GM18870 (cell line): ENCODE measurements around the gene CPNE8.
A peak's percentile ranks its signal among the peaks of the same experiment; 100 is the strongest.

Source experiments
- ATAC-seq: cut with Tn5 transposase; IDR thresholded peaks from one replicate; pipeline ENCODE4 v1.9.1; 2021; ENCODE audit warnings: moderate library complexity; ENCODE audit not compliant: unreplicated experiment

The CPNE8 gene

DNA sequence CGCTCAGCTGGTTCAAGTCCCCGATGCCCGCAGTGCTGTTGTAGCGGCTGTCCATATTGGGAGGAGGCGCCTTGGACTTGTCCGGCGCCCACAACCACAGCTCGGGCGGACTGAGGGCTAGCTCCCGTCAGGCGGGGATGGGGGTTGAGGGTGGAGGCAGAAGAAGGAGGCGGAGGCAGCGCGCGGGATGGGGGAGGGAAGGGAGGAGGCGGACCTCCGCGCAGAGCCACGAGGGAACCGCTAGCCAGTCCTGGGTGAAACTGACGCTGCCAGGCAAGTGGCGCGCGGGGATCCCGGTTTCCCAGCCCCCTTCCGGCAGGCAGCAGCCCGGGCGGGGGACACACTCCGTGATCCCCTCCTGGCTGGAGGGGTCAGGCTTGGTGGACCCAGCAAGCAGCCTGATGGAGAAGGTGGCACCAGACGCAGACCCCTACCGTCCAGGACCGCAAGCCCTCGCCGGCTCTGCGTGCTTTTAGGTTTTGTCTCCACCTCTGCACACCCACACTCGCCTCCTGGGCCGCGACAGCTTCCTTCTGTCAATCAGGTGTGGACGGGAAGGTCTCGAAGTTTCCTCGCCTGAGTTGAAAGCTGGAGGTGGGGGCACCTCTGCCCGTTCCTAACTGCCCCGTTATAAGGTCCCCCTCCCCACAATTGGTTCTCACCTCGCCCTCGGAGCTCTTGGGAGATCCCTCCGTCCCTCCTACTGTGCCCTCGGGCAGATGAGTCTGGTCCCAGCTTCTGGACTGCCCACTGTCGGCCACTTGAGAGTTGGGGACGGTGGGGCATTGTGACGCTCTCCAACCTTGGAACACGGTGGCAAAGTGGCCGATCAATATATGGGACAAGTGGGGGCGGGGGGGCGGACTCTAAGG lies at the start of gene CPNE8:
Gene CPNE8, minus strand, starts transcription at position 112 of the 872 bp plus-strand sequence. Its CDS starts 57 bp downstream, at position 55.
- peak; percentile 33 for ATAC-seq

GRCh38 chr12:38954238-38954873 lies 49.0 kb upstream of the CPNE8 start:
- ATAC-seq: no peak

DNA sequence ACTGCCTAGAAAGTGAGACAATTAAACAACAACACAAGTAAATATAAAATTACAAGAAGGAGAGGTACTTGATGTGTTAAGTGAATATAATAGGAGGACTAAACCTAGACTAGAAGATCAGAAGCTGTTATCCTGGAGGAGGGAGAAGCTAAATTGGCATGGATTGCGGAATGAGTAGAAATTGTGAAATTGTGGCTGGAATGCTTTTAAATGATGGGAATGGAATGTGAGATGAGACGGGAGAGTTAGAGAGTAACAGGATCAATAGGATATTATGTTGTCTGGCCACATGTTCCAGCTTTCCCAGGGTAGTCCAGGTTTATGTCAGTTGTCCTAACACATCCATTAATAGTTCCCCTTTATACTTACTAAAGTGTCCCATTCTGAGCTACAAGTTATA lies 44.0 kb upstream of the CPNE8 start:
- no peak for ATAC-seq

GRCh38 chr12:38934686-38935085 lies 29.3 kb upstream of the CPNE8 start:
- no peak for ATAC-seq

DNA sequence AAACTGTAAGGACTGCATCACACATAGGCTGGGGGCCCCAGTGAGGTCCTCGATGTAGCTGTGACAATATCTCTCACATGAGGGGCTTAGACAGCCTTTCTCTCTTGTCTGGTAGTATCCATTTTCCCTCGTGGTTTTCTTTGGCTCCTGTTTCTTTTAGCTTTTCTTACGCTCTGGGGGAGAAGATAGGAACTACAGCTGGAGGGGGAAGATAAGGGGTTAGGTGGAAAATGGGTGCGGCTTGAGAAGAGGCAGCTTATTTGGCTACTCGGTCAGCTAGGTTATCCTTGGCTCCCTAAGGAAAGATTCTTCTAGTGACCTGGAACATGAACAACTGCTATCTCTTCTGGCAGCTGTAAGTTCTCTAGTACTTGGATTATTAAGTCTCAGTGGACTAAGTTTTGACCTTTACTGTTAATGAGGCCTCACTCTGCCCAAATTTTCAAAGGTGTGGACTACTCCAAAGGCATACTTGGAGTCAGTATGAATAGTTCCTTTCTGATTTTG lies 28.7 kb upstream of the CPNE8 start:
- ATAC-seq: no peak

DNA sequence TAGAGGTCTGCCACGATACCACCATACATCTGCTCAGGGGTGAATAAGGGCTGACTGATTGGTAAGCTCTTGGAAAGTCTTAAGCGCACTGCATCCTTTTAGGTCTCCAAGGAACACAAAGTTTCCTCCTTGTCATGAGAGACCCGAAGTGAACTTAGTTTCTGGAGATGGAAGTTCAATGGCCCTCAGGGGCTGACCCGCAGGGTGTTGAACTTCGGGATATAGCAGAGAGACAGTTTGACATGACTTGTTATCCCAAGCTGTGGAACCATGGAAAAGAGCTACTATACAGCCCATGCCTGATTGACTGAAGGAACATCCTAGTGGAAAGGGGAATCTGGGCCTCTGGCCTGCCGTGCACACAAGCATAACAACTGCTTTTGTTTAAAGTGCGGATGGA lies 26.9 kb upstream of the CPNE8 start:
- no peak for ATAC-seq

GRCh38 chr12:38931461-38931860 lies 26.1 kb upstream of the CPNE8 start:
- ATAC-seq: no peak

DNA sequence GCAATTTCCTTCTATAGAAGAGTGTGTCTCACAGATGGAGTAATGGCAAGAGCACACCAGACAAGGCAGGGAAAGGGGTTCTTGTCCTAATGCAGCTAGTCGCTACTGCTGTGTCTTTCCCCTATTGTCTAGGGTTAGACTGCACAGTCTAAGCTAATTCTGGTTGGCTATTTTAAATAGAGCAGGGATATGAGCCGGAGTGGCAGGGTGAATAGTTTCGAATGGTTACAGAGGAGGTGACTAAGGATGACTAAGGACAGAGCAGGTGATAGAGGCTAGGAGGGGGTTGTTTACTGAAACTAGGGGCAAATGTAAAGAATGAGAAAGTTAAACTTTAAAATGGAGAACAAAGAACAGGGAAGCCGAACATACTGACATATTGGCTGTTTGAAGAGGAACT lies 25.6 kb upstream of the CPNE8 start:
- ATAC-seq: no peak

DNA sequence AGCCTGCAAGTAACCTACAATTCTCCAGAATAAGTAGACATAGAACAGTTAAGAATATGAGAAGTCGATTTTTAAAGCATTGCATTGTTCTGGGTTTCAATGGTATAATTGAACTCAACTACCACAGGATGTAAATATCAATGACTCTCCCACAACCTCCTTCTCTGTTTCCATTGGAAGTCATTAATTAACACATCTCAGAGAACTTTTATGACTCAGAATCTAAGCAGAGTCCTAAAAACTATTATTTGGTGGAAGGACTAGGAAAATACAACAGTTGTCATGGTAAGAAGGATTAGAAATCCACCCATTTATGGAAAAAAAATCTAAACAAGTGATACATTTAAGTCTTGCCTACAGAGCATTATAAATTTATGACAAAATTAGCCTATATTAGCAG lies 21.1 kb upstream of the CPNE8 start:
- ATAC-seq: no peak

DNA sequence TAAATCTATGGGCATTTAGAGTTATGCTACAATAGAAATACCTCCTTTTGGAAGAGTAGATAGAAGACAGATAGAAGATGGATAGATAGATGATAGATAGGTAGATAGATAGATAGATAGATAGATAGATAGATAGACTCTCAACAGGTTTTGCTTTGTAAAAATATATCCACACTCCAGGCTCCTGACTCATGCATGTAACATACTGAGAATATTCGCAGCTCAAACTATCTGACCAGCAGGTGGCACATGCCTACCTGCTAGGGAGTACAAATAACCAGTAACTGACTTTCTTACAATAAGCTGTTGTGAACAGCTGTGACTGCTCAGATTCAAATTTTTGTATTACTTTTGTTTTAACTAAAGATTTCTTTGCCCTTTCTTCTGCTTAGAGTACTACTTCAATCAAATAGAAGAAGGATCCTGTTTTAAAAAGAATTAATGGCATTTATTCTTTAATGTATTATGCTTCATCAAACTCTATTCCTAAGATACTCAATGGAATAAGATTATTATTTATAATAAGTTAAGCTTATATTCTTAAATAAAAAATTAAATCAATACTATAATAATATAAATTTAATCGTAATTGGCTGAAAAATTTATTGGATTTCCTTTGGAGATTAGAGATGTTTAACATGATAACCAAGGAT lies 15.8 kb upstream of the CPNE8 start:
- peak; percentile 98 for ATAC-seq

DNA sequence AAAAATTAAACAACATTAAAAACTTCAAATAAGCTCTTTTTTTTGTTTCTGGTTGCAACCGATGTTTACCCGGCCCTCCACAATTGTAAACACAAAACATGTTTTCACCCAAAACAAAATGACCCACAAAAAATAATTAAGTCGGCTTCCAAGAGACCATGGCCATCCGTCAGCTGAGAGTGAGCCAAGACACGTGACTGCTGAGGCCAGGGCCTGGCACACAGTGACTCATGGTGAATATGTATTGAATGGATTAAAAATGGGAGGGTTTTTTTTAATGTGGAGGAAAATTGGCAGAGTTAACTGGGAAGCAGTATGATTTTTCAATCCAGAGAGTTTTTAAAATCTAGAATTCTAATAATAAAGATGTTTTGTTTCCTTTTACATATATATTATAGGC lies 13.8 kb upstream of the CPNE8 start:
- no peak for ATAC-seq

- no peak for ATAC-seq
These were observed 10.2 kb upstream of the CPNE8 start for GRCh38 chr12:38915429-38916182.

GRCh38 chr12:38912116-38912515 lies 6.7 kb upstream of the CPNE8 start:
- no peak for ATAC-seq

DNA sequence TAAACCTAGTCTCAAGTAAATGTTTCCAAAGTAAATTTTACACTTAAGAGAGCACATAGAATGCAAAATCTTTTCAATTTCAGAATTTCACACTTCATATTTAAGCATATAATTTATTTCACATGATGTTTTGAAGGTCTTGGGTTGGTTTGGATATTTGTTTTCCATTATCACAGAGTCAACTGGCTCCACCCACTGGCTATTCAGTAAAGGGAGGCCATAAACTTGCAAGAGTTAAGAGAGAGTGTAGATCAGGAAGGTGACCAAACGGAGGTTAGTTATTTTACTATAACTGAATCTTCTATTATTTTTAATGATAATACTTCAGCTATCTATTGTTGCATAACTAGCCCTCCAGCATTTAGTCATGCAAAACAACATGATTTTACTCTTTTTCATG lies 6.2 kb upstream of the CPNE8 start:
- ATAC-seq: no peak

DNA sequence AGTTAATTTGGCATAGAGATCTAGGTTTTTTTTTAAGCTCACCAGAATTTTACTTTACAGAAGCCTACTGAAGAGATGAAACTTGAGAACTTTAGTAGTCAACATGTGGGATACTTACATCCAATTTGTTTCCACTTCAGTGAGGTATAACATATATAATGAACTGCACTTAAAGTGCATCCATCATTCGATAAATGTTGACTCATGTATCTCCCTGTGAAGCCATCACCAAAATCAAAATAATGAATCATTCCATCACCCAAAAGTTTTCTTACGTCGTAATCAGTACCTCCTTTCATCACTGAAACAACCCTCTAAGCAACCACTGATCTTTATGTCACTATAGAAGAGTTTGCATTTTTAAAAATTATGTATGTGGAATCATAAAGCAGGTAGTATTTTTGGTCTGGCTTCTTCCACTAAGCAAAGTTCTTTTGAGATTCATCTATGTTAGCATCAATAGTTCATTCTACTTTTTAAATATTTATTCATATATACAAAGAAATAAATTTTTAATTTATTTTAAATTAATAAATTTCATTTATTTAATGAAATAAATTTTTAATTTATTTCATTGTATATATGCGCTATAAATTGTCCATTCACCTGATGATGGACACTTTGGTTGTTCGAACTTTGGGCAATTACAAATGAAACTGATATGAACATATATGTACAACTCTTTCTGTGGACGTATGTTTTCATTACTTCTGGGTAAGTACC lies 2.0 kb upstream of the CPNE8 start:
- no peak for ATAC-seq

DNA sequence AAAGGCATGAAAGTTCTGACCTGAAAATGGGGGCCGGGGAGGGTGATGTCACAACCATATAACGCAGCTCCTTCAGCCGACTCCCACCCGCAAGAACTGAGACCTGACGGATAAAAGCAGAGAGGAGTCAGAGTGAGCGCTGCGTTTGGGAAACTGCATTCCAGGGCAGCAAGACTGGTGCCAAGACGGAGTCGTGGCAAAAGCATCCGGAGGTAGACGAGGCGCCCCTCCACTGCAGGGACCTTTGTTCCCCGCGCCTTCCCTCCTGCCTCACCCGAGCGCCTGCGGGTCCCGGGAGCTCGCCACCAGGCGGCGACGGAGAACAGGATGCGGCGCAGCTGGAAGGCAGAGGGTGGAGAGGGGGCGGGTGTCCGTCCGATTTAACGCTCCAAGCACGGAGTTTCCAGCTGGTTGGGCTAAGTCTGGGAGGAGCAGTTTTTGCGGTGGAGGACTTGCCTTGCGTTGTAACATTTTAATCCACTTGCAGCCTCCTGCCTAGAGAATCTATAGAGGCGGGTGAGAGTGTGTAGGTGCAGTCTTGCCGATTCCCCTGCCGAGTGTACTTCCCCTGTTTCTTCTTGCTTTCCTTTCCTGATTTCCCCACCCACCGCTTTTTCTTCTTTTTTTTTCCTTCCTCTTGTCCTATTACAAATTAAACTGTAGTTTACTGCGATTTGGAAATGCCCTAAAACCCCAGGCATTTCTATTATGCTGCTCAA lies 1.2 kb upstream of the CPNE8 start:
- ATAC-seq: peak; percentile 46

DNA sequence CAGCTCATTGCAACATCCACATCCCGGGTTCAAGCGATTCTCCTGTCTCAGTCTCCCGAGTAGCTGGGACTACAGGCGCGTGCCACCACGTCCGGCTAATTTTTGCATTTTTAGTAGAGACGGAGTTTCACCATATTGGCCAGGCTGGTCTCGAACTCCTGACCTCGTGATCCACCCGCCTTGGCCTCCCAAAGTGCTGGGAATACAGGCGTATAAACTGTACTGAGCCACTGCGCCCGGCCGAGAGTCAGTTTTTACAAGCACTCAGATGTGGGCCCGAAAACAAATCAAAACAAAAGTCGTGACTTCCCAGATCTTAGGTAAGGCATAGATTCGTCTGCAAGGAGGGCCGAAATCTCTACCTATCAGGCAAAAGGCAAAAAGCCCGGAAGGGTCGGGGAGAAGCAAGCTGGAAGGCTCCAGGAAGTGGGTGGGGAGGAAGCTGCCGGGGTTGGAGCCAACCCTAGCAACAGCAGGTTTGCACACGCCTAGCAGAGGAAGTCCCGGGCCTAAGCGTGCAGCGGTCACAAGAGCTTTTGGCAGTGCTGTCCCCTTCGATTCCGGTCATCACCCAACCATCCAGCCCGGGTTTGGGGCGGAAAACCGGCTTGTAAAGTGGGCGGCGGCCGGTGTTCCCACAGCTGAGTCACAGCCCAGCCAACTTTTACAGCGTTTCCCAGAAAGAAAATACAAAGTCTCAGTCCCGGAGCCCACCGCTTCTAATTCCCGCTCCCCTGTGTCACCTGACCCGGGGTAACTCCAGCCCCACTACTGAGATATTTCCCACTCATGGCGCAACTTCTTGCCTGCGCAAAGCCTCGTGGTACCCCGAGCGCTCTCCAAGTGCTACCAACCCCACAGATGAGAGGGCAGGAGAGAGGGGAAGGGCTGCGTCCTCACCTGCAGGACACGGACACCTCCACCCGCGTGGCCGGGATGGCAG lies 583 bp downstream of the CPNE8 start:
- peak; percentile 52 for ATAC-seq

DNA sequence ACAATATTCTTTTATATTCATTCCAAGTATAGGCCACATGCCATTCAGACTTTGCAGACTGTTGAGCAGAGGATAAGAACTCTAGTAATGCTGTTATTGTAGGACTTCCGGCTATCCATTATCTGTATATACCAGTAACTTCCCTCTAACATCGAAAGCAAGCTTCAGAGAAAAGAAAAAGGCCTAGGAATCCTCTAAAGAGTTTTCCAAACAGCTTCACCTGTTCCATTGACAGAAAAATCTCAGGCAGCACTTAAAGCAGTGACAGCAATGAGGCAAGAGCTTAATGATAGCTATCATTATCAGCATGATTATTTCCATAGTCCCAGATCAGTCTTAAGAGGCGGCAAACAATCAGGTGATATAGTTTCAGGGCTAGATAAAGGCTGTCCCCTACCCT lies 1.8 kb downstream of the CPNE8 start:
- no peak for ATAC-seq
